DND-41 (cell line): Measurements from ENCODE around the gene MECP2.

Experiments
- ATAC-seq: fragments of 200-7000 bp; cut with Tn5 transposase; 3 replicates; pipeline ENCODE4 v1.9.1; 2021; ENCODE audit warnings: low read depth; ENCODE audit not compliant: insufficient read depth
- DNase-seq: peaks from one replicate; pipeline ENCODE4 v3.0.0-alpha.2; 2020
- H2AFZ ChIP-seq: 2 replicates; pipeline ENCODE4 v1.6.0; 2012; ENCODE audit warnings: low read depth, low read length
- H3K27ac ChIP-seq: 2 replicates; pipeline ENCODE4 v1.5.1; 2012; ENCODE audit warnings: low read length, inconsistent platforms
- H3K27me3 ChIP-seq: fragments of 200-600 bp; sonication (generic); 2 replicates; pipeline ENCODE4 v1.6.0; 2012; ENCODE audit warnings: low read length, mild to moderate bottlenecking, inconsistent platforms; ENCODE audit not compliant: insufficient read depth, poor library complexity
- H3K36me3 ChIP-seq: 2 replicates; pipeline ENCODE4 v1.5.1; 2012; ENCODE audit warnings: low read length, inconsistent platforms; ENCODE audit not compliant: insufficient read depth
- H3K4me1 ChIP-seq: 2 replicates; pipeline ENCODE4 v1.5.1; 2012; ENCODE audit warnings: mild to moderate bottlenecking, low read length; ENCODE audit not compliant: insufficient read depth
- H3K4me2 ChIP-seq: 2 replicates; pipeline ENCODE4 v1.6.0; 2012; ENCODE audit warnings: mild to moderate bottlenecking, moderate library complexity, low read length, inconsistent platforms; ENCODE audit not compliant: insufficient read depth
- H3K4me3 ChIP-seq, 2 experiments: fragments of 200-600 bp in 1 of 2; shearing (Covaris generic) in 1 of 2; 2 replicates each; pipeline ENCODE4 v1.5.1; 2012 to 2016; ENCODE audit warnings: inconsistent platforms in 2 of 2, low read length in 2 of 2, mild to moderate bottlenecking in 2 of 2, low read depth in 1 of 2, moderate library complexity in 1 of 2
- H3K79me2 ChIP-seq: 2 replicates; pipeline ENCODE4 v1.6.0; 2012; ENCODE audit warnings: low read length, inconsistent platforms; ENCODE audit not compliant: insufficient read depth
- H3K9ac ChIP-seq: 2 replicates; pipeline ENCODE4 v1.6.0; 2012; ENCODE audit warnings: low read depth, mild to moderate bottlenecking, inconsistent platforms, low read length, moderate library complexity
- H3K9me3 ChIP-seq: 2 replicates; pipeline ENCODE4 v1.5.1; 2012; ENCODE audit warnings: low read length, moderate library complexity, mild to moderate bottlenecking, inconsistent platforms; ENCODE audit not compliant: insufficient read depth, severe bottlenecking
- H4K20me1 ChIP-seq: 2 replicates; pipeline ENCODE4 v1.6.0; 2012; ENCODE audit warnings: low read length; ENCODE audit not compliant: insufficient read depth
- EZH2 ChIP-seq: IDR thresholded peaks from 3 replicates; pipeline ENCODE4 v1.6.1; 2012; ENCODE audit warnings: borderline replicate concordance, low read depth, mild to moderate bottlenecking, moderate library complexity, low read length, inconsistent platforms; ENCODE audit not compliant: severe bottlenecking
- TF ChIP-seq, protein P1 (sequence below): IDR thresholded peaks from 2 replicates; pipeline ENCODE4 v1.5.1; 2012; ENCODE audit warnings: borderline replicate concordance, low read length, moderate library complexity, mild to moderate bottlenecking; ENCODE audit not compliant: poor library complexity, severe bottlenecking; ENCODE audit errors: extremely low read depth

The MECP2 gene

DNA sequence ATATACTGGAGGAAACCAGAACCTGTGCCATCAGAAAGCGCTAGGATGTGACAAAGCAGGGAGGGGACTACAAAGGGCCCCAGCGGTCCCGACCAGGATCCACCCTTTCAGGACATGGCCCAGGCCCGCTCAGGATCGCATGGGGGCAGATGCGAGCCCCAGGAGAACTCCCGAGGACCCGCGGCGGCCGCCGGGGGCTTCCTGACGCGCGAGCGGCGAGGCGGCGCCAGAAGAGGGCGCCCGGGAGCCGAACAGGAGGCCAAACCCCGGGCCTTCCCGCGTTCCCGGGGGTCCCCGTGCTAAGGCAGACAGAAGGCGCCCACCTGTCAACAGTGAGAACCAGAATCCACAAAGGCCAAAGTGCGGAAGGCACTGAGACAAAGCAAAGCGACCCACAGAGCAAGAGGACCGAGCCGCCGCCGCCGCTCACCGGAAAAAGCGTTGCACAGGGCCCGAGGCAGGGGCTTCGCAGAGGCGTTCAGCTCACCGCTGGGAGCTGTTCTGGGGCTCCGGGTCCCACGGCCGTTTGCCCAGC lies 39.2 kb upstream of the MECP2 start:
- no peaks in the 10 kb centered on the region for H3K79me2 ChIP-seq
- no peaks in the 10 kb centered on the region for H4K20me1 ChIP-seq
- no peak overlapping the region for H3K9ac ChIP-seq
- DNase-seq (peak; percentile 76), ATAC-seq (peak; percentile 98)
- no peak overlapping the region for H3K27ac ChIP-seq
- H3K4me2 ChIP-seq, result peak overlapping the region; percentile 56; the same call in 1 of the 2 replicates
- H2AFZ ChIP-seq, result 0 out of 2 replicates have a peak overlapping the region, but pooled peaks have one; percentile 52
- no peaks in the 10 kb centered on the region for H3K36me3 ChIP-seq
- no peaks in the 10 kb centered on the region for H3K9me3 ChIP-seq
- TF ChIP-seq, protein P1, sequence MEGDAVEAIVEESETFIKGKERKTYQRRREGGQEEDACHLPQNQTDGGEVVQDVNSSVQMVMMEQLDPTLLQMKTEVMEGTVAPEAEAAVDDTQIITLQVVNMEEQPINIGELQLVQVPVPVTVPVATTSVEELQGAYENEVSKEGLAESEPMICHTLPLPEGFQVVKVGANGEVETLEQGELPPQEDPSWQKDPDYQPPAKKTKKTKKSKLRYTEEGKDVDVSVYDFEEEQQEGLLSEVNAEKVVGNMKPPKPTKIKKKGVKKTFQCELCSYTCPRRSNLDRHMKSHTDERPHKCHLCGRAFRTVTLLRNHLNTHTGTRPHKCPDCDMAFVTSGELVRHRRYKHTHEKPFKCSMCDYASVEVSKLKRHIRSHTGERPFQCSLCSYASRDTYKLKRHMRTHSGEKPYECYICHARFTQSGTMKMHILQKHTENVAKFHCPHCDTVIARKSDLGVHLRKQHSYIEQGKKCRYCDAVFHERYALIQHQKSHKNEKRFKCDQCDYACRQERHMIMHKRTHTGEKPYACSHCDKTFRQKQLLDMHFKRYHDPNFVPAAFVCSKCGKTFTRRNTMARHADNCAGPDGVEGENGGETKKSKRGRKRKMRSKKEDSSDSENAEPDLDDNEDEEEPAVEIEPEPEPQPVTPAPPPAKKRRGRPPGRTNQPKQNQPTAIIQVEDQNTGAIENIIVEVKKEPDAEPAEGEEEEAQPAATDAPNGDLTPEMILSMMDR, result peak; percentile 74
- no peak for TF ChIP-seq EZH2
- no peak overlapping the region; a peak in 1 of 4 replicates for H3K4me3 ChIP-seq
- H3K4me1 ChIP-seq, result peaks cover 14% of the 10 kb centered on the region
- peaks cover 11% of the 10 kb centered on the region for H3K27me3 ChIP-seq

DNA sequence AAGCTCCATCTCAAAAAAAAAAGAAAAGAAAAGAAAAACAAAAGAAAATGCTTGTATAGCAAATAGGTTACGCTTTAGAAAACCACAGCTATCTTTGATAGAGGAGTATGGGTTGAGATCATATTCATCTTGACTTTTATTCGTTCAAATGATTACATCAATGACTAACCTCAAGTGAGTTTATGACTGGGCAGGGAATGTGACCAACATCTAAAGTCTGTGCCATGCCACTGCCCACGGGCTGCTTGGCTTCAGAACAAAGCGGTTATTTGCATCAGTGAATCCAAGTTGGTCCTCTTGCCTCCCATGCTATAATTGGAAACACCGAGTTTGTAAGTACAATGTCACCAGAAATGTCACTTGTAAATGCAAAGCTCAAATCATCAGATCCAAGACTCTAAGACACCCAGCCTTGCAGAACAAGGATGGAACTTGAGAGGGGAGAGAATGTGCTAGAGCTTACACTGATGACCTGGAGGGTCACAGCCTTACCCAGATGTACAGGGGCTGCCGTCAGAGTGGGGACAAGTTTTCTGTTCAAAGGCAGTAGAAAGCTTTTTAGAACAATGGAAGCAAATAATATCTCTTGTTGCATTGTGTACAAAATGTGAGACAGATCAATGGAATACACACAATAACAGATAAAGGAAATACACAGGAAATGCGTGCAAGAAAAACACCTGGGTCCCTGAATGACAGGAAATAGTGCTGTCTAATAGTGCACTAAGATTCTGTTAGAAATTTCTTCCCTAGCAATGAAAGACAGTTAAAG lies 38.1 kb upstream of the MECP2 start:
- DNase-seq (no peak), ATAC-seq (no peak)
- Histone ChIP-seq H3K36me3 (no peaks in the 10 kb centered on the region), H4K20me1 (no peaks in the 10 kb centered on the region), H3K27me3 (peaks cover 11% of the 10 kb centered on the region), H3K9me3 (no peaks in the 10 kb centered on the region), H3K4me3 (no peak overlapping the region), H2AFZ (no peak overlapping the region), H3K9ac (no peak overlapping the region), H3K4me2 (no peak overlapping the region), H3K79me2 (no peaks in the 10 kb centered on the region), H3K27ac (no peak overlapping the region), H3K4me1 (peaks cover 14% of the 10 kb centered on the region)
- no peak for TF ChIP-seq EZH2

DNA sequence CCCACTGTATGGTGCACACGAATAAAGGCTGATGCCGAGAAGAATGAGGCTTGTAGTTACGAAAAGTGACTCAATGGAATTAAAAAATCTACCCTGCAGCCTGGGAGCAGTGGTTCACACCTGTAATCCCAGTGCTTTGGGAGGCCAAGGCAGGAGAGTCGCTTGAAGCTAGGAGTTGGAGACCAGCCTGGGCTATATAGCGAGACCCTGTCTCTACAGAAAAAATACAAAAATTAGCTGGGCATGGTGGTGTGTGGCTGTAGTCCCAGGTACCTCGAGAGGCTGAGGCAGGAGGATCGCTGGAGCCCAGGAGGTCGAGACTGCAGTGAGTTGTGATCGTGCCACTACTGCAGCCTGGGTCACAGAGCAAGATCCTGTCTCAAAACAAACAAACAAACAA lies 34.8 kb upstream of the MECP2 start:
- Histone ChIP-seq H4K20me1 (no peaks in the 10 kb centered on the region), H3K4me3 (no peak overlapping the region), H3K4me2 (no peak overlapping the region), H3K4me1 (peaks cover 14% of the 10 kb centered on the region), H3K9me3 (no peaks in the 10 kb centered on the region), H3K27ac (no peak overlapping the region), H2AFZ (no peak overlapping the region), H3K36me3 (no peaks in the 10 kb centered on the region), H3K27me3 (peaks cover 11% of the 10 kb centered on the region), H3K9ac (no peak overlapping the region), H3K79me2 (no peaks in the 10 kb centered on the region)
- no peak for TF ChIP-seq EZH2
- TF ChIP-seq, protein P1, result no peak
- DNase-seq, result no peak
- ATAC-seq, result no peak

DNA sequence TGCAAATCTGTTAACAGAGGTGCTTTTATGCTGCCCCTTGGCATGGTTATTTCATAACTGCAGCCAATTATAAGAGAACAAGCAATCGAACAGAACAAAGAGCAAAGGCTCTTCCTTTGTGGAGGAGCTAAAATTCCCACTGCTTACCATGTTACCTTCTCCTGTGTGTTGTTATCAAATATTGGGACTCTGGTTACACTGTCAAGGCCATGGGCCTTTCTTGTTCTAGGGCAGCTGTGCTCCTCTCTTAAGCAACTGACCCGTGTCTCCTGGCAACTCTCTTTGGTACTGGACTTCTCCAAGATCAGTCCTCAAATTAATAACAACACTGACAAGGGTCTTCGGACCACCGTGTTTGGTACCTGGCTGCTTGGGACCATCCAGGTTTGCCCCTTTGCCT lies 34.4 kb upstream of the MECP2 start:
- Histone ChIP-seq H3K9me3 (no peaks in the 10 kb centered on the region), H3K9ac (no peak overlapping the region), H3K27me3 (peaks cover 11% of the 10 kb centered on the region), H3K4me3 (no peak overlapping the region), H3K4me1 (peaks cover 13% of the 10 kb centered on the region), H3K79me2 (no peaks in the 10 kb centered on the region), H4K20me1 (no peaks in the 10 kb centered on the region), H3K27ac (no peak overlapping the region), H3K36me3 (no peaks in the 10 kb centered on the region), H3K4me2 (no peak overlapping the region), H2AFZ (no peak overlapping the region)
- ATAC-seq (no peak), DNase-seq (no peak)
- no peak for TF ChIP-seq EZH2
